T follicular helper cell (primary cell): ENCODE measurements around the gene DRG2.
A peak's percentile ranks its signal among the peaks of the same experiment; 100 is the strongest.

ENCODE experiments used
- DNase-seq: peaks from one replicate; pipeline ENCODE4 v3.0.0-alpha.2; 2020; ENCODE audit warnings: low read depth
- total RNA-seq, 2 experiments: gene quantifications; one replicate each; lab custom pipeline; 2026; lab: John Stamatoyannopoulos, UW

Gene DRG2, protein sequence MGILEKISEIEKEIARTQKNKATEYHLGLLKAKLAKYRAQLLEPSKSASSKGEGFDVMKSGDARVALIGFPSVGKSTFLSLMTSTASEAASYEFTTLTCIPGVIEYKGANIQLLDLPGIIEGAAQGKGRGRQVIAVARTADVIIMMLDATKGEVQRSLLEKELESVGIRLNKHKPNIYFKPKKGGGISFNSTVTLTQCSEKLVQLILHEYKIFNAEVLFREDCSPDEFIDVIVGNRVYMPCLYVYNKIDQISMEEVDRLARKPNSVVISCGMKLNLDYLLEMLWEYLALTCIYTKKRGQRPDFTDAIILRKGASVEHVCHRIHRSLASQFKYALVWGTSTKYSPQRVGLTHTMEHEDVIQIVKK
- 74.1 to 75.3 reads per million in 2 experiments for total RNA-seq

DNA sequence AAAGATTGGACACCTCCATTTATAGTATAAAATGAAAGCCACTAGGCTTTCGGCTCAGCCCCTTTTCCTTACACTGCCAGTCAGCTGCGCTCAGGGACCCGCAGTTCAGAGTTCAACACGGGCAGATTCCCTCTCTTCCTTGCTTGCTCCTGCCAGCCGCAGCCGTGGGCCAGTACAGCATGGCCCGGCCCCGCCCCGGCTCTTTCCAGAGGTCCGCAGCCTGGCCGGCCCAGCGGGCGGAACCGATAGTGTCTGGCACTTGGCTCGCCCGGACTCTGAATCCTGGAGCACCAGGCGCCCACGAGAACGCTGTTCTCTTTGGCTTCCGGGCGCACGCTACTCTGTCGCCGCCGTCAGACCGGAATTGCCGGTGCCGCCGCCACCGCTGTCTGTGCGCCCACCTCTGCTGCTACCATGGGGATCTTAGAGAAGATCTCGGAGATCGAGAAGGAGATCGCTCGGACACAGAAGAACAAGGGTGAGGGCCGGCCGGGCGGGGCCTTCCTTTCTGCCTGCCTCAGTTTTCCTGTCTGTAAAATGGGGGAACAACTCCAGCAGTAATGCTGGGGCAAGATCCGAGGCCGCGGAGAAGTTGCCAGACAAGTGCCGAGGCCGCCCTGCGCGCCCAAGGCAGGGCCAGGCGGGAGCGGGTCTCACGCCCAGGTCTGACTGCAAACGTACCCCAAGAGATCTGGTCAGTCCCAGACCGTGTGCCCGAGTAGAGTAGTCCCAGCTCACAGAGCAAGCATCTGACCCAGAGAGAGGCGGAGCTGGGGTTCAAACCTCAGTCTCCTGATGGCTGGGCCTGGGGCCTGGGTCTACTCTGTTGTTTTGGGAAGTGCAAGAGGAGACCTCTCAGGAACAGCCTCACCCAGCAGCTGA lies at the start of gene DRG2:
Gene DRG2, plus strand, starts transcription at position 339 of the 882 bp plus-strand sequence. Its CDS starts 76 bp downstream, at position 415.
- DNase-seq: peak; percentile 76

DNA sequence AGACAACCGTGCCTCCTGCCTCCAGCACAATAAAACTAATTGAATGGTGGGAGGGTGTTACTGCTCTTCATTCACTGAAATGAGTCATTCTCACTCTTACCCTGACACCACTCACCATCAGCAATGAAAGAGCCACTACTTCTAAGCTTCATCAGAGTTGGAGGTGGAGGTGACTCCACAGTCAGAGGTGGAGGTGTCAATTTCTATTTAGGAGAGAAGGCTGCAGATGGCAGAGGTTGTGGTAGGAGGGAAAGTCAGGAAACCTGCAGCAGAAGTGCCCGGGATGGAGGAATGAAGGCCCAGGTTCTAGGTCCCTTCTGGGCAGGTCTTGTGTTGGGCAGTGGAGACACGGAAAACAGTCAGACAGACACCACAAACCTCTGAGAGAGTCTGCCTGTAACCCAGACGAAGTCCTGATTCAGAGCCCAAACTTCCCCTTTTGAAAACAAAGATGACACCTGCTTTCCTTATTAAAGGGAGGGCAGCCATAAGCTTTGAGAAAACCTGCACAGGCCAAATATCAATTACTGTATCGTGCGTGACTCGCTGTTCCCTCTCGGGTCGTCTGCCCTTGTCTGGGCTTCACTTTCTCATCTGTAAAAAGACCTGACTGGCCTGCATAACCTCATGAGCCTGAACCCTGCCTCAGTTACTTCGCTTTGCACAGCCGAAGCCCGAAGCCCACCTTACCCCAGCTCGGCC lies 49.4 kb upstream of the DRG2 start:
- no peak for DNase-seq

DNA sequence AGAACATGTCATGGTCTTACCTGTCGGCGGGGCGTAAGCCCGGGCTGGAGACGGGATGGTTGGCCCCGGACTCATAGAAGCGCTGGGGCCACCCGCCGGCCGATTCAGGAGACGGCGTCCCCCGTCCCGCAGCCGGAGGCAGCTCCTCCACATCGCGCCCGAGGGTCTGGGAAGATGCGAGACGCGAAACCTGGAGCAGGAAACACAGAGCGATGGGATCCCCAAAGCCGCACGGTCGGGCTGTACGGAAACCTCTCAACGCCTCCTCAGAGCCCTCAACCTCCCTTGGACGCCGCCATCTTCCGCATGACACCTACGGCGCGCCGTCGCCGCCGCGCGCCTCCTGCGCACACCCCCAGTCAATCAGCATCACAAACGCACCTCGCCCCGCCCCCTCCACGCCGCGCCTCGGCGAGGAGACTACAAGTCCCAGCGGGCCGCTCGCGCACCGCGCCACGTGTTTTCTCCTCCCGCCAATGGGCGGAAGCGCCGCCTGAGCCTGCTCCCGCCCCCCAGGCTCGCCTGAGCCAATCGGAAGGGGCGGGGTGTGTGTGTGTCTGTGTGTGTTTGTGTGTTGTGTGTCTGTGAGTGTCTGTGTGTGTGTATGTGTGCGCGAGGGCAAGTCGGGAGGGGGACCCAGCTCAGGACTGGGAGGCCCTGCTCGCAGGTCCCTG lies 48.8 kb upstream of the DRG2 start, which contains the start of the genes ATPAF2 and GID4:
Gene ATPAF2, minus strand, starts transcription at position 308 of the 674 bp plus-strand sequence. Its CDS starts 155 bp downstream, at position 153.
Gene GID4, plus strand, starts transcription at position 548 of the 674 bp plus-strand sequence. Its CDS starts 57 bp downstream, at position 605.
- peak; percentile 99 for DNase-seq

DNA sequence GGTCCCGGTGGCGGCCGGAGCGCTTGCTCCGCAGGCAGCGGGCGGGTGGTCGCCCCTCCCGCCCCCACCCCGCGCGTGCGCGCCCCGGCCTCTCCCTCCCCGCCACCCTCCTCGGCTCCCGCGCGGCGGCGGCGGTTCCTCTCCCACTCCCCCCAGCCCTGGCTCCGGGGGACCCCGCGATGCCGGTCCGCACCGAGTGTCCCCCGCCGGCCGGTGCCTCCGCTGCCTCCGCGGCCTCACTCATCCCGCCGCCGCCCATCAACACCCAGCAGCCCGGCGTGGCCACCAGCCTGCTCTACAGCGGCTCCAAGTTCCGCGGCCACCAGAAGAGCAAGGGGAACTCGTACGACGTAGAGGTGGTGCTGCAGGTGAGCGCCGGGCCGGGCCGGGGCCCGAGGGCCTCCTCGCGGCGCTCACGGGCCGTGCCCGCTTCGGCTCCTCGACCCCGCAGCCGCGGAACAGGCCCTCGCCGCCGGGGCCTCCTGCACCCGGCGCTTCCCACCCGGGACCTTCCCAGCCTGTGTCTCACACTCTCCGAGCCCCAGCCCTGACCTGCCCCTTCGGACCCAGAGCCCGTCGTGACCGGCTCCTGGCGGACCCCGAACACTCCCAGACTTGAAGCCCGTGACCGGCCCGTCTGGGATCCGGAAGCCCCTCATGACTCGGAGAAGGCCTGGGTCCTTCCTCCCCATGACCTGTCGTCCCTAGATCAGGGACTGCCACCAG lies 48.0 kb upstream of the DRG2 start:
- DNase-seq: no peak

DNA sequence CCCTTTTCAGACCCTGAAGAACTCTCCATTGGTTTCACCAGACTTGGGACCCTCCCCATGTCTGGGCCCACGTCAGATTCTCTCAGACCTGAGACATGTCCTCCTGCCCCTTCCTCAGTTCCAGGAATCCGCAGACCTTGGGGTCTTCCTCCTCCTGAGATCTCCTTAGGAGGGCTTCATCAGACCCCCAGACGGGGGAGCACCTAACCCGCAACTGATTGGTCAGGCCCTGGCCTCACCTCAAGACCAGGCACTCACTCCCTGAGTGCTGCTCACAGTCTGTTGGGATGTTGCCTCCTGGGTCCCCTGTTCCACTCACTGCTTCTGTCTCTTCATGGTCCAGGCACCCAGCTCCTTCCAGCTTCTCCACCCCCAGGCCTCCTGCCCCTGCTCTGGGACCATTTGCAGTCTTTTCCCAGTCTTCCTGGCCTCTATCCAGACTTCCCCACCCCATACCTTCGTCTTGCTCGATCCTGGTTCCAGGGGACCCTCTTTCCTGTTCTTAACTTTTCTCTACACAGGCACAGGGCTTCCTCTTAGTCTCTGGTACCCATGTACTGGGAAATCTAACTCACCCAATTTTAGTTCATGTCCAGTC lies 47.4 kb upstream of the DRG2 start:
- DNase-seq: no peak

DNA sequence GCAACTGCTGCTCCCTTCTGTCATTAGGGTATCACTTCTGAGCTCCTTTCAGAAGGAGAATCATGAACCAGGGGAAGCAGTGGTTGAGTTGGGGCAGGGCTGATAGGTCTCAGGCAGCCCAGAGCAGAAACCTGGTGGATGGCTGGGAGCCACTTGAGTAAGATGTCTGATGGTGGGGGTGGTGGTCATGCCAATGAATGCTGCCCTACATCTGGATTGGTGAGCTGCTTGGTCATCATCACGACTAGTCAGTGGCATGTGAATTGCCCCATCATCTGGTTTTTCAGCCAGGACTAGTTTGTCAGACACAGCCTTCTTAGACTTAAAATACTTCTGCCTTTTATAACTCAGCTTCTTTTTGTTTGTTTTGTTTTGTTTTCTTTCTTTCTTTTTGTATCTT lies 46.0 kb upstream of the DRG2 start:
- DNase-seq: no peak

DNA sequence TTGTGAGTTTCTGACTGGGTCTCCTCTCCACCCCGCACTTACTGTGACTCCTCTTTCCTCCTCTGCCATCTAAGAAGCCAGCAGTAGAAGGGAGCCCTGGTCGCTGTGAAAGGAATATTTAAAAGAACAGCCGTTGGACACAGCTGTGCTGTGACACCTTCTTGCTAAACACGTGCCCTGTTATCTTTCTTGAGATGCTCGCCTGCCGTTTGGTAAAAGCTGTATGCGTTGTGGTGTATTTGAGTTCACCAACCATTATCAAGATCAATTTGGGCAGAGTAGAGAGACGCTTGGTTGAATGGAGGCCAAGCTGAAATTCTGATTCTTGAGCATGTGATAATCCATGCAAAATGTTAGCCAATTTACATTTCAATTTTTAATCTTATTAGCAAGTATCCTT lies 44.8 kb upstream of the DRG2 start:
- no peak for DNase-seq

DNA sequence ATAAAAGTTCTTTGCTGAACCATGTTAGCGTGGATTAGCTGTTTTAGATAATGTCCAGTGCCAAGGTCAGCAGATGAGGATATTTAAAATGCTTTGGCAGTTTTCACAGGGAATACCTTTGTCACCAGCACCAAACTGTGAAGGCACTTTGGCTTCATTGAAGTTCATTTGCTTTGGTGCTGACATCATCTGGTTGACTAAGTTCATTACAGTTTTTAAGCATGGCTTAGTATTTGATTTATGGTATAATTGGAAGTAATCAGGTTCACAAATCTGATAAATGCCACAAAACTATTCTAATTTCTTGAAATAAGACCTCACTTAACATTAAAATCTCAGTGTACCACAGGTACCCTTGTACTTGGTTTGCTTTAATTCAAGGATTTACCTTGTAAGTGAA lies 44.3 kb upstream of the DRG2 start:
- no peak for DNase-seq

DNA sequence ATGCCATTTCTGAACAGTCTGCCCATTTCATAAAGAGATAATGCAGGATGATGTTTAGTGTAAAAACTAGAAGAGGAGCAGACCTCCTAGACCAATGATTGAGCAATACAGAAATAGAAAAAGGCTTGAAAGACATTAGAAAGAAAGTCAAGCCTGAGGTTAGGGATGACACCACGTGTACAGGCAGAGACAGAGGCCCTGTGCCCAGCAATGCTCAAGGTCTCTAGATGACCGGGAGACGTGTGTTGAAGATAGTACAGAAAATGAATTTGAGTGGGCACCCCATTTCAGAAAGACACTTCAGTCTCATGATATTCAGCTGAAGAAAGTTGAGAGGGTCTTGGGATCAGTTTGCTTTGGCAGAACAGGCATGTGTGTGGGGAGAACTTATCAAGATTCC lies 43.1 kb upstream of the DRG2 start:
- DNase-seq: no peak

DNA sequence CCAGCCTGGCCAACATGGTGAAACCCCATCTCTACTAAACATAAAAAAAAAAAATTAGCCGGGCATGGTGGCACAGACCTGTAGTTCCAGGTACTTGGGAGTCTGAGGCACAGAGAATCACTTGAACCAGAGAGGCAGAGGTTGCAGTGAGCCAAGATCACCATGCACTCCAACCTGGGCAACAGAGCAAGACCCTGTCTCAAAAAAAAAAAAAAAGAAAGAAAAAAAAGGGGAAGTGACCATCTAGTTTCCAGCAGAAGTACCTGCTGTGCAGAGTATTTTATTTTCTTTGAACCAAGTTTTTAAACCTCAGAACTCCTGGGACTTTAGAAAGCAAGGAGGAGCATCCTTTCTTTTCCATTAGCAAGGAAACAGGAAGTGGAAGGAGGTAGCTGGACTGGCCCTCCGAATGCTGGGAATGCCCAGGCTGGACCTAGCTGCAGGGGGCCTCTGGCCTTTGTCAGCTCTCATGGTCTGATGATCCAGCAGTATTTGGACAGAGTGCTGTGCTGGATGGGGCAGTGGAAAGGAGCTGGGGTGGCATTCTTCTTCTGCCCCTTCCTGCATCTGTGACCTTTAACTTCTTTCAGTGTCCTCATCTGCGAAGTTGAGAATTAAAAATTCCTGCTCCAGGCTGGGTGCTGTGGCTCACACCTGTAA lies 41.9 kb upstream of the DRG2 start:
- DNase-seq: no peak

DNA sequence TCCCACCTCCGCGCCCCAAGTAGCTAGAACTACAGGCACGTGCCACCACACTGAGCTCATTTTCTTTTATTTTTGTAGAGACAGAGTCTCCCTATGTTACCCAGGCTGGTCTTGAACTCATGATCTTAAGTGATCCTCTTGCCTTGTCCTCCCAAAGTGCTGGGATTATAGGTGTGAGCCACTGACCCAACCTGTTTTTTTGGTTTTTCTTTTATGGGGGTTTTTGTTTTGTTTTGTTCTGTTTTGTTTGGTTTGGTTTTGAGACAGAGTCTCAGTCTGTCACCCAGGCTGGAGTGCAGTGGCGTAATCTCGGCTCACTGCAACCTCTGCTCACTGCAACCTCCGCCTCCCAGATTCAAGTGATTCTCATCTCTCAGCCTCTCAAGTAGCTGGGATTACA lies 32.2 kb upstream of the DRG2 start:
- no peak for DNase-seq

DNA sequence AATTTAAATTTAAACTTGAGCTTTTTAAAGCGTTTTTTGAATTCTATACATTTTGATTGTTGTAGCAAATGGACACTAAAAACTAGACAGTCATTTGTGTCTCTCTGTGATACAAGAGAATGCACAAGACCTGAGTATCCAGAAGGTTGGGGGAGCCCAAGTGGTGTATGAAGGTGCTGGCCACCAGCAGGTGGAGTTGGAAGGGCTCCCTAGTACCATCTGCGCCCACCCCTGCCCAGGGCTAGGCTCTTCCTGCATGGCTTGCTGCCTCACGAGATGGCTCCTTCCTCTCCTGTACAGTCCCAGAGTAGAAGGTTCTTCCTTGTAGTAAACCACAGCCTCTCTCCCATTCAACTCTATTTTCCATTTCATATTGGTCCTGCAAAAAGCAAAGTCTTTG lies 31.5 kb upstream of the DRG2 start:
- DNase-seq: no peak

DNA sequence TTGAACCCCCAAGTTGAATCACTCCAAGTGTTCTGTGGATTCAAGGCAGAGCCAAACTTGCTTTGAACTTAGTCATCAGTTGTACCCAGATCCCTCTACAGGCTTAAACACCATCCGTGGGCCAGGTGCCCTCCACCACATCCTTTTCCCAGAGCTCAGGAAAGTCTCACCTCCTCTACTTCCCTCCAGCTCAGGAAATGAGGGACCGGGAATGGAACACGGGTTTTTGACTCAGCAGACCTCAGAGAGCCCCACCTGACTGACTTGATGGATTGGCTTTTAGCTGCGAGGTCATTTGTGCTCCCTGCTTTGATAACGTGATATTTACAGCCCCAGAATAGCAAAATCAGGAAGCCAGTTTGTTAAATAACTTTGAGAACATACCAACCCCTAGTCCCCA lies 28.5 kb upstream of the DRG2 start:
- DNase-seq: no peak

DNA sequence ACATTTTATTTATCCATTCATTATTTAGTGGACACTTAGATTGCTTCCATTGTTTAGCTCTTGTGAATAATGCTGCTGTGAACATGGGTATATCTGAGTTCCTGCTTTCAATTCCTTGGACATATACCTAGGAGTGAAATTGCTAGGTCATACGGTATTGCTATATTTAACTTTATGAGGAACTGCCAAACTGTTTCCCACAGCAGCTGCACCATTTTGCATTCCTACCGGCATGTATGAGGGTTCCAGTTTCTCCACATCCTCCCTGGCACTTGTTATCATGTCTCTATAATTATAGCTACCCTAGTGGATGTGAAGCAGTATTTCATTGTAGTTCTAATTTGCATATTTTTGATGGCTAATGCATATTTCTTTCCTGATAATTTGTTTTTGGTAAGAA lies 23.7 kb upstream of the DRG2 start:
- DNase-seq: no peak

DNA sequence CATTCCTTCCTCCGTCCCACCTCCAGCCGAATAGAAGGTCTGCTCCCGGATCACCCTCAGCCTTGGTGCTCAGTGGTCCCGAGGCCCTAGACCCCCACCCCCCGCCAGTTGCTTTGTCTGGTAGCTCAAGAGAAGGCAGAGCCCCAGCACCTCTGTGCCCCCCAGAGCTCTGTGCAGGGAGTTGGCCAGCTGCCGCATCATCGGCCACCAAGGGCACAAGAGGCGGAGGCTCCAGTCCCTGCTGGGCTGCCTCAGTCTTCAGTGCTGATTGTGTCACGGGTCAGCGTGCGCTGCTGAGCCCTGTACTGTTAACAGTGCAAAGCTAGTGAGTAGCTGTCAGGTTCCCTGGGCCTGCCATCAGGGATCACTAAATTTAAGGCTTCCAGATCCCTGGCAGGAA lies 22.2 kb upstream of the DRG2 start:
- no peak for DNase-seq

DNA sequence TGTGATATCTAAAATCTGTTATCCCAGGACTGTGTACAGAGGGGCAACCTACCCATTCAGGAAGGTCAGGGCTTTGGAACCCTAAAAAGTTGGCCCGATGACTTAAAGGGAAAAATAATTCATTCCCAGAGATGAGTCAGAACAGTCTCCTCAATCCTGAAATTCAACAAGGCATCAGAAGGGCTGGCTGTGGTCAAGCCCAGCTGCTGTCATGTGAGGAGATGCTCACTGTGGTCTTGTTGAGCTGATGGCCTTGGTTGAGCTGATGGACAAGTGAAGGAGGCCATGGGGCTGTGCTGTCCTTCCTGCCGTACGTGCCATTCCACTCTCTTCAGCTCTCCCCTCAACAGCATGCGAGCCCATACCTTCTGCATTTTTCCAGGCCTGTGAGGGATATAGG lies 20.9 kb upstream of the DRG2 start:
- DNase-seq: no peak

DNA sequence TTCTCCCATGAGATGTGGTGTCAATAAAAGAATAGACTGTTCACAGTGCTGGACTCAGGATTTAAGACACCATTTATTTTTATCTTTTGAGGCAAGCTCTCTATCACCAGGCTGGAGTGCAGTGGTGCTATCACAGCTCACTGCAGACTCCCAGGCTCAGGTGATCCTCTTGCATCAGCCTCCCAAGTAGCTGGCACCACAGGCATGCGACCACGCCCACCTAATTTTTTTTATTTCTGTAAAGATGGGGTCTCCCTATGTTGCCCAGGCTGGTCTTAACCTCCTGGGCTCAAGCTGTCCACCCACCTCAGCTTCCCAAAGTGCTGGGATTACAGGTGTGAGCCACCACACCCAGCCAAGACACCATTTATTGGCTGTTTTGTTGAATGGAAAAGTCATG lies 18.6 kb upstream of the DRG2 start:
- no peak for DNase-seq

DNA sequence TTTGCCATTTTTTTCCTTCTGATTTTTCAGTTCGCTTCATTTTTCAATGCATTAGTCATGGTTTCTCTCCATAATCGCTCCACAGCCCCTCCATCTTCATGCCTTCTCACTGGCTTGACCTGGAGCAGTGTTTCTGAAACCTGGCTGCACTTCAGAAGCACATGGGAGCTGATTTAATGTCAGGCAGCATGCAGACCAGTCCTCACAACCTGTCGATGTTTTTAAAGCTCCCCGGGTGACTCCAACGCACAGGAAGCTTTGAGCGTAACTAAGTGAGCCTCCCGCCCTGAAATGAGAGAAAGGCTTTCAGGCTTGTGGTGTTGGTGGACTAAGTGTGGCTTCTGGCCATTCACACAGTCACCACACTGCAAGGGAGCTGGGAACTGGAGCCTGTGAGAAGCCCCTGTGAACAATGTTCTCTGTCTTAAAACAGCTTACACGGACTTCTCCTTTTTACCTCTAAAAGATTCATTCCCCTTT lies 16.8 kb upstream of the DRG2 start:
- DNase-seq: no peak

DNA sequence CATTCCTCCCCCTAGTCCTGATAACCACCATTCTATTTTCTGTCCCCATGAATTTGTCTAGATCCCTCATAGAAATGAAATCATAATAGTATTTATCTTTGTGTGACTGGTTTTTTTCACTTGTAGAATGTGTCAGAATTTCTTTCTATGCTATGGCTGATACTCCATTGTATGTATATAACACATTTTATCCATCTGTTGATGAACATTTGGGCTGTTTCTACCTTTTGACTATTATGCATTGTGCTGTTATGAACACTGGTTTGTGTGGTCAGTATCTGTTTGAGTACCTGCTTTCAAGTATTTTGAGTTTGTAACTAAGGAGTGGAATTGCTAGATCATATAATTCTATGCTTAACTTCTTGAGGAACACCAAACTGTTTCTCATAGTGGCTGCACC lies 16.0 kb upstream of the DRG2 start:
- DNase-seq: no peak
